ENCODE measurements around the gene CCNB1IP1.

Gene CCNB1IP1, protein sequence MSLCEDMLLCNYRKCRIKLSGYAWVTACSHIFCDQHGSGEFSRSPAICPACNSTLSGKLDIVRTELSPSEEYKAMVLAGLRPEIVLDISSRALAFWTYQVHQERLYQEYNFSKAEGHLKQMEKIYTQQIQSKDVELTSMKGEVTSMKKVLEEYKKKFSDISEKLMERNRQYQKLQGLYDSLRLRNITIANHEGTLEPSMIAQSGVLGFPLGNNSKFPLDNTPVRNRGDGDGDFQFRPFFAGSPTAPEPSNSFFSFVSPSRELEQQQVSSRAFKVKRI

DNA sequence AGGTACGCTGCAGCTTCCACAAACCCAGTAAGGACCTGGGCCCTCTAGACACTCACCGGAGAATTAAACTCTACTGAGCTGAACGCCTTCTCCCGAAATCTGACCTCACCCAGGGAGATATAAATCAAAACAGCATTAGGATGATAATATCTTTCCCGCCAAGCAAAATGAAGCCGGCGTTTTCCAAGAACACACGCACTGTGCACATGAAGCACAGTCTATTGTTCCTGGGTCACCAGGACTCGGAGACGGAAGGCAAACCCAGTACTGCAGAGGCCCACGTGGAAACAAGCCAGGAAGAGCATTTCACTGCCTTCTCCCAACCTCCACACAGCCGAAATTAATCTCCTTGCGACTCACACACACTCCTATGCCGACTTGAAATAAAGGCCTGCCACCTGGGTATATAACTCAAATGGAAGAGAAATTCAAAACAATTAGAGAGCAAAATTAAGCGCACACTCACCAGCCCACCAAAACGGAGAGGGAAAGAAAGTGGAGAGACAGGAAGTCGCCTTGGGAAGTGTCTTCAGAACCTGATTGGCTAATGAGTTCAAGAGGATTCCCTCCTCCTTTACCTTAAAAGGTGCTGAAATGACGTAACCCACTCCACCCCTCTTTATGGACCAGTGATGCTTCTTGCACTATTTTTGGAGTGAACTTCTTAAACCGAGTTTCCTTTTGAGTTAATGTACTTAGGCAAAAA is at the start of gene CCNB1IP1:
Gene CCNB1IP1 (minus strand): TSS at position 492 of the 706 bp plus-strand sequence. CDS start 16,756 bp downstream, outside the sequence.
- POLR2A ChIA-PET, result interaction anchor here (0.6 to 9.7 kb wide), 9 partner anchors 9 to 350 kb away, joined by 3 to 162 read pairs (median 3); partner anchors contain the start of genes APEX1, OSGEP, PARP2 and PIP4P1
- CTCF ChIA-PET, result interaction anchor here (1.0 to 1.9 kb wide), 2 partner anchors 9 to 83 kb away, joined by 3 to 4 read pairs; no protein-coding TSS in a partner anchor
- DNase-seq (ENCODE audit: extremely low spot score), result peak; percentile 79
- TF ChIP-seq ELF4 (IDR thresholded peaks at IDR 0.05) (peak; percentile 82), CTBP1 (IDR thresholded peaks at IDR 0.05; ENCODE audit: borderline replicate concordance) (0 out of 2 replicates have a peak, but pooled peaks have one; percentile 43), L3MBTL2 (conservative IDR thresholded peaks at IDR 0.05) (peak; percentile 88), TARDBP (IDR thresholded peaks at IDR 0.05) (no peak)

DNA sequence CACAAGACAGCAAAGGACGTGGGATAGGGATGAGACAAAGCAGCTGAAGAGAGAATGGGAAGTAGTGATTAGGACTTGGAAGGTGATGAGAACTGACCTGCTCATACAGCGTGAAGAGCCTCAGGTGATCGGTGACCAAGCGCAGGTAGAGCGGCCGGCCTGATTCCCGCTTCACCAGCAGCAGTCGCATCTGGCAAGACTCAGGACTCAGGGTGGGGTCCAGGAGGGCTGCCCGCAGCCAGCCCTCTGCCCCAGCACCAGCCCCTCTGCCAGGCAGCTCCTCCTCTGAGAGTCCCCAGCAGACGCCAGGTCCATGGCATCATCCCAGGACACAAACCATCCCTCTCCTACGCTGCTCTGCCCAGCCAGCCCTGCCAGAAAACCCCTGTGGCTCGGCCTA is 49.4 kb upstream of the CCNB1IP1 start:
- ChIA-PET POLR2A (interaction anchor here (1.2 kb wide), 1 partner anchor 79 kb away, joined by 4 read pairs; the partner anchor contains the start of gene PIP4P1), CTCF (interaction anchor here (0.6 kb wide), 1 partner anchor 12 kb away, joined by 5 read pairs; no protein-coding TSS in a partner anchor)
- DNase-seq (ENCODE audit: extremely low spot score), result no peak
- TF ChIP-seq SP1 (IDR thresholded peaks at IDR 0.05) (no peak), ELF4 (IDR thresholded peaks at IDR 0.05) (no peak), SUZ12 (IDR thresholded peaks at IDR 0.05) (no peak), NFRKB (IDR thresholded peaks at IDR 0.05) (no peak)
- TF ChIP-seq, protein P1, sequence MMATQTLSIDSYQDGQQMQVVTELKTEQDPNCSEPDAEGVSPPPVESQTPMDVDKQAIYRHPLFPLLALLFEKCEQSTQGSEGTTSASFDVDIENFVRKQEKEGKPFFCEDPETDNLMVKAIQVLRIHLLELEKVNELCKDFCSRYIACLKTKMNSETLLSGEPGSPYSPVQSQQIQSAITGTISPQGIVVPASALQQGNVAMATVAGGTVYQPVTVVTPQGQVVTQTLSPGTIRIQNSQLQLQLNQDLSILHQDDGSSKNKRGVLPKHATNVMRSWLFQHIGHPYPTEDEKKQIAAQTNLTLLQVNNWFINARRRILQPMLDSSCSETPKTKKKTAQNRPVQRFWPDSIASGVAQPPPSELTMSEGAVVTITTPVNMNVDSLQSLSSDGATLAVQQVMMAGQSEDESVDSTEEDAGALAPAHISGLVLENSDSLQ (IDR thresholded peaks at IDR 0.05), result no peak

DNA sequence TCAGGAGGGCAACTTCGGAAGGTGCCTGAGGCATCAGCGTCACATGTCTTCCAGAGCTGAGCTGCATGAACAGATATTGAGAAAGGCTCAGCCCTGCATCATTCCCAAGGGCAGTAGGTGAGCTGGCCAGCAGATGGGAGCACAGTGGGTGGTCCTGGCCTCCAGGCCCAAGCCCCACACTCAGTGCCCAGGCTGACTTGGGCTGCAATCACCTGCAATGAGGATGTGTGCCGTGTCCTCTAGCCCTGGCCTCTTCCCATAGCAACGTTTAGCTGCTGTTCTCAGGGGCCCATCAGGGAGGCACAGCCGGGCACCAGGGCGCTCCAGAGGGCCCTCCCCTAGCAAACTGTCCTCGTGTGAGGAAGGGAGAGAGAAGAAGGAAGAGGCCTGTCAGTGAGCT is 48.3 kb upstream of the CCNB1IP1 start:
- CTCF ChIA-PET, result no interaction called here
- no peak for DNase-seq (ENCODE audit: extremely low spot score)
- no peak for TF ChIP-seq NFRKB (IDR thresholded peaks at IDR 0.05)
- TF ChIP-seq, protein P1 (IDR thresholded peaks at IDR 0.05), result no peak
- no peak for TF ChIP-seq TARDBP (IDR thresholded peaks at IDR 0.05)
- TF ChIP-seq BHLHE40 (IDR thresholded peaks at IDR 0.05; ENCODE audit: borderline replicate concordance), result no peak
- TF ChIP-seq SP1 (IDR thresholded peaks at IDR 0.05), result no peak
- POLR2A ChIA-PET, result interaction anchor here (1.2 kb wide), 1 partner anchor 80 kb away, joined by 4 read pairs; the partner anchor contains the start of gene PIP4P1

DNA sequence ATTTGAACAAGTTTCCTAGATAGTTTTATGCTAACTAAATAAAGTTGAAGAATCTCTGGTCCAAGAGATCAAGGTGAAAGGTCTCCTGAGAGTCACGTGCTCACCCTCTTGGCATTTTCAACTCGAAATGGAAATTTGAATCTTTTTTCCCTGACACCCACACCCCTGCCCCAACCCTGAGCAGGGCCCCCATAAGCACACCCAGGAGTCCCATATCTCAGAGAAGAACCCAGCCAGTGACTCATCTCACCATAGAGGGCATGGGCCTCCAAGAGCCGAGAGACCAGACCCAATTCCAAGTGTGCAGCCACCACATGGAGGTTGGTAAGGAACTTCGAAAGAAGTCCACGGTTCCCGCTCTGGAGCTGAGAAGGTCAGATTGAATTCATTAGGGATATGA is 47.6 kb upstream of the CCNB1IP1 start:
- ChIA-PET POLR2A (no interaction called here), CTCF (no interaction called here)
- DNase-seq (ENCODE audit: extremely low spot score), result no peak
- TF ChIP-seq FOXA1 (IDR thresholded peaks at IDR 0.05), result no peak
- no peak for TF ChIP-seq FOXM1 (IDR thresholded peaks at IDR 0.05; ENCODE audit: borderline replicate concordance)
- no peak for TF ChIP-seq SUZ12 (IDR thresholded peaks at IDR 0.05)
- no peak for TF ChIP-seq NFRKB (IDR thresholded peaks at IDR 0.05)
- no peak for TF ChIP-seq TARDBP (IDR thresholded peaks at IDR 0.05)
- no peak for TF ChIP-seq HDGF (IDR thresholded peaks at IDR 0.05; ENCODE audit: borderline replicate concordance)
- TF ChIP-seq, protein P1 (IDR thresholded peaks at IDR 0.05), result no peak
- TF ChIP-seq L3MBTL2 (conservative IDR thresholded peaks at IDR 0.05), result no peak
- no peak for TF ChIP-seq CTBP1 (IDR thresholded peaks at IDR 0.05; ENCODE audit: borderline replicate concordance)
- no peak for TF ChIP-seq BHLHE40 (IDR thresholded peaks at IDR 0.05; ENCODE audit: borderline replicate concordance)

DNA sequence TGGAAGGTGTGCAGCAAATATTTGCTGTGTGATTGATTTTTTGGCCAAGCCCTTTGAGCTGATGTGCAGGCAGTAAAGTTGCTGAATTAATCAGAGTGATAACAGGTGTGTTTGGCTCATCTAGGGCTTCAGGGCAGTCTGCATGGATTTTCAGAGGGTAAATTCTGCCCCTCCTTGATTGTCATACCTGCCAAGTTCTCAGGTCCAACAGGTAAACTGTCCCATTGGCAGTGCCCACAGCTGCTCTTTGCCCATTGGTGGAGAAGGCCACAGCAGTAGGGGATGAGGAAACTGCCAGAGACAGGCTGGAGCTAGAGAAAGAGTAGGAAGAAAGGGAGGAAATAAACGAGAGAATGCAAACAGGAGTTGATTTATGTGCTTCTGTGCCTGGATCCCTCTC is 46.7 kb upstream of the CCNB1IP1 start:
- no peak for TF ChIP-seq HDGF (IDR thresholded peaks at IDR 0.05; ENCODE audit: borderline replicate concordance)
- no peak for TF ChIP-seq SP1 (IDR thresholded peaks at IDR 0.05)
- TF ChIP-seq CTBP1 (IDR thresholded peaks at IDR 0.05; ENCODE audit: borderline replicate concordance), result no peak
- no peak for TF ChIP-seq BHLHE40 (IDR thresholded peaks at IDR 0.05; ENCODE audit: borderline replicate concordance)
- TF ChIP-seq FOXM1 (IDR thresholded peaks at IDR 0.05; ENCODE audit: borderline replicate concordance), result no peak
- no peak for TF ChIP-seq FOXK2 (IDR thresholded peaks at IDR 0.05)
- TF ChIP-seq LEF1 (IDR thresholded peaks at IDR 0.05; ENCODE audit: borderline replicate concordance), result no peak
- TF ChIP-seq, protein P1 (IDR thresholded peaks at IDR 0.05), result no peak
- no peak for DNase-seq (ENCODE audit: extremely low spot score)
- POLR2A ChIA-PET, result no interaction called here
- CTCF ChIA-PET, result no interaction called here

DNA sequence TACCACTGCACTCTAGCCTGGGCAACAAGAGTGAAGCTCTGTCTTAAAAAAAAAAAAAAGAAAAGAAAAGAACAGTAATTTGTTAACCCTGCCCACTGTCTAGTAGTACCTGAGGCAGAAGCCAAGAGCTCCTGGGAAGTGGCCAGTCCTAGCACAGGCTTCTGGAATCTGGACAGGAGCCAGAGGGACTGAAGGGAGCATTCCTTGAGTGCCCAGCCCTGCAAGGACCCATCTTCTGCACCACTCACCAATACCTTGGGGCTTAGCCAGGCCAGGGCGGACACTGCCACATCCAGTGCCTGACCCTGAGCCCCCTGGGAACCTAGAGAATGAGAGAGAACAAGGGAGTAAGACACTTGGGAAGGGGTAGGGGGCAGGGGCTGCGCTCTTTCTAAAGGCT is 44.1 kb upstream of the CCNB1IP1 start:
- TF ChIP-seq CTBP1 (IDR thresholded peaks at IDR 0.05; ENCODE audit: borderline replicate concordance) (no peak), ELF4 (IDR thresholded peaks at IDR 0.05) (no peak), FOXK2 (IDR thresholded peaks at IDR 0.05) (no peak), TARDBP (IDR thresholded peaks at IDR 0.05) (no peak), L3MBTL2 (conservative IDR thresholded peaks at IDR 0.05) (no peak), LEF1 (IDR thresholded peaks at IDR 0.05; ENCODE audit: borderline replicate concordance) (no peak), NFRKB (IDR thresholded peaks at IDR 0.05) (no peak), ZNF384 (IDR thresholded peaks at IDR 0.05) (no peak), SUZ12 (IDR thresholded peaks at IDR 0.05) (no peak), FOXA1 (IDR thresholded peaks at IDR 0.05) (no peak), BHLHE40 (IDR thresholded peaks at IDR 0.05; ENCODE audit: borderline replicate concordance) (no peak), SP1 (IDR thresholded peaks at IDR 0.05) (no peak), HDGF (IDR thresholded peaks at IDR 0.05; ENCODE audit: borderline replicate concordance) (no peak), FOXM1 (IDR thresholded peaks at IDR 0.05; ENCODE audit: borderline replicate concordance) (no peak), ARNT (IDR thresholded peaks at IDR 0.05) (no peak)
- TF ChIP-seq, protein P1 (IDR thresholded peaks at IDR 0.05), result no peak
- POLR2A ChIA-PET, result no interaction called here
- no peak for DNase-seq (ENCODE audit: extremely low spot score)
- CTCF ChIA-PET, result no interaction called here

Data from HEK293T (cell line).